Adrenal gland (tissue), 5 donors: ENCODE results near the gene PCDHA13.

Experiments
- CTCF ChIP-seq, 6 experiments: fragments of 450-650 bp in 4 of 6; fragments of 200-600 bp in 2 of 6; sonication (generic) in 1 of 6; IDR thresholded peaks; 1 replicate in 5 of 6; 2 replicates in 1 of 6; pipeline versions ENCODE4 v1.5.1 to v1.8.0; 2016 to 2021; ENCODE audit warnings: antibody characterized with exemption in 6 of 6, mild to moderate bottlenecking in 2 of 6, moderate library complexity in 1 of 6
- POLR2A ChIP-seq, 2 donors: fragments of 450-650 bp; IDR thresholded peaks; one replicate each; pipeline ENCODE4 v1.6.1; 2017; ENCODE audit warnings: antibody characterized with exemption in 2 of 2, mild to moderate bottlenecking in 2 of 2, moderate library complexity in 1 of 2
- donor health status: DM: no; HTN: no; CAD: no.

DNA sequence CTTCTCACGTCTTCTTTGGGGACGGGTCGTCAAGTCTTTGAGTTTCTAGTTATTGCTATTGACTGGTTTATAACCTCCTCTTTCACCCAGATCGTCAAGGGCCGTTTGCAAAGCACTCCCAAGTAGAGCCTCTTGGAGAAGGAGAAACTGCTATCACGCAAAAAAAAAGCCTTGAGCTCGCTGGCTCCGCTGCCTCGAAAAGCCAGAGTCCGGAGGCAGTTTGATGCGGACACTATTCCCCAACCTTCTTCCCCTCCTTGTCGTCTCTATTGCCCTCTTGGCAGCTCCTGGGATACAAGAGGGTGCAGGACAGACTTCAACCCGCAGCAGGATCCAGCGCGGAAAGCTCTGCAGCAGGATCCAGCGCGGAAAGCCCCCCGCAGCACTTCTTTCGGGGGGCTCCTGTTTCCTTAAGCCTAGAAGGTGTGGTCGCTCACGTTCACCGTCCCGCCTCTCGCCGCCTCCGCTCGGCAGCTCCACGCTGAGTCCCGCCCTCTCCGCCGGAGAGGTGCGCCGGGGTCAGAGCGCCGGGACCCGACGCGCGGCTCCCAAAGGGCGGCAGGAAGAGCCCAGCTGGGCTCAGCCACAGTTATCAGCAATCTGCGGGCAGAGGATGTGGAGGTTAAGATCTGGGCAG, 44.0 kb downstream of the PCDHA13 start, which contains the start of gene PCDHAC1:
- no peak for TF ChIP-seq CTCF (IDR thresholded peaks at IDR 0.05)
- TF ChIP-seq POLR2A (IDR thresholded peaks at IDR 0.05), result no peak
